Spleen (tissue), 11 donors: Measurements from ENCODE around the gene FADS2. TPM values are rescaled to one million over a fixed set of nuclear protein-coding genes. Genes with fewer than 3 reads are reported as not detected.

Source experiments
- DNase-seq: peaks from one replicate; pipeline ENCODE4 v3.0.0-alpha.2; 2020
- H3K27ac ChIP-seq, 8 donors: fragments of 200-600 bp; sonication (generic) in 7 of 8; 1 replicate in 4 of 8; 2 replicates in 4 of 8; pipeline versions ENCODE4 v1.5.0 to v1.8.0; 2016 to 2021; ENCODE audit warnings: inconsistent platforms in 4 of 8, mild to moderate bottlenecking in 4 of 8, moderate library complexity in 1 of 8
- H3K27me3 ChIP-seq, 7 donors: fragments of 200-600 bp; sonication (generic) in 6 of 7; replicated peaks in 1 of 7; 1 replicate in 4 of 7; 2 replicates in 3 of 7; pipeline versions ENCODE4 v1.5.0 to v1.8.0; 2016 to 2021; ENCODE audit warnings: inconsistent platforms in 3 of 7, mild to moderate bottlenecking in 1 of 7
- H3K36me3 ChIP-seq, 6 donors: fragments of 200-600 bp; sonication (generic) in 5 of 6; 1 replicate in 4 of 6; 2 replicates in 2 of 6; pipeline versions ENCODE4 v1.5.0 to v1.8.0; 2016 to 2021; ENCODE audit warnings: inconsistent platforms in 2 of 6
- H3K4me1 ChIP-seq, 6 donors: fragments of 200-600 bp; sonication (generic) in 5 of 6; 1 replicate in 3 of 6; 2 replicates in 3 of 6; pipeline versions ENCODE4 v1.5.0 to v1.8.0; 2016 to 2021; ENCODE audit warnings: inconsistent platforms in 3 of 6
- H3K4me3 ChIP-seq, 8 donors: fragments of 200-600 bp; sonication (generic) in 7 of 8; 1 replicate in 4 of 8; 2 replicates in 4 of 8; pipeline versions ENCODE4 v1.5.0 to v1.8.0; 2016 to 2021; ENCODE audit warnings: inconsistent platforms in 4 of 8, mild to moderate bottlenecking in 4 of 8, moderate library complexity in 2 of 8
- H3K9me3 ChIP-seq, 8 donors: fragments of 200-600 bp; sonication (generic) in 7 of 8; 1 replicate in 4 of 8; 2 replicates in 4 of 8; pipeline versions ENCODE4 v1.5.0 to v1.8.0; 2016 to 2021; ENCODE audit warnings: inconsistent platforms in 4 of 8
- POLR2A ChIP-seq, 3 donors: fragments of 450-650 bp; IDR thresholded peaks; one replicate each; pipeline ENCODE4 v1.5.1; 2017; ENCODE audit warnings: antibody characterized with exemption in 3 of 3, mild to moderate bottlenecking in 1 of 3
- POLR2AphosphoS5 ChIP-seq, 3 donors: sonication (generic); formaldehyde crosslinking; IDR thresholded peaks; one replicate each; pipeline ENCODE4 v1.5.1; 2017; ENCODE audit warnings: antibody characterized with exemption in 3 of 3
- WGBS, 5 donors: extraction: QIAGEN DNeasy Blood & Tissue Kit in 3 of 5; methylation state at CpG; one replicate each; pipeline versions ENCODE4 v1.1.5 to v1.1.7; 2013 to 2018; 5-methylcytosine and 5-hydroxymethylcytosine counted together
- intact Hi-C: fragments of 100-400 bp; cut with DNase I; formaldehyde crosslinking; loops from one replicate; pipeline ENCODE4 v1.15.0; 2023; ENCODE audit warnings: low total_unique reads
- polyA plus RNA-seq, 3 donors: library from polyadenylated mRNA; stranded (reverse); fragments of 200-250 nt; gene quantifications; one replicate each; pipeline ENCODE4 v1.2.1, GENCODE V29; 2013
- total RNA-seq, 7 donors: library from RNA; depleted of rRNA in 3 of 7; stranded (reverse); fragments of >200 nt in 3 of 7; fragmentation: NEBNext Ultra II Directional in 4 of 7; extraction: Animal tissue kit (Norgen Biotek cat#: 25700) in 4 of 7; gene quantifications; one replicate each; pipeline versions ENCODE4 v1.1.0 to v1.2.1, GENCODE V29; 2016 to 2021
- TF ChIP-seq, protein P1 (sequence below), 11 experiments: fragments of 200-600 bp in 7 of 11; fragments of 450-650 bp in 4 of 11; sonication (generic) in 4 of 11; IDR thresholded peaks in 8 of 11; conservative IDR thresholded peaks in 3 of 11; 1 replicate in 7 of 11; 2 replicates in 4 of 11; pipeline versions ENCODE4 v1.4.0 to v1.8.0; 2016 to 2021; ENCODE audit warnings: antibody characterized with exemption in 11 of 11, inconsistent platforms in 4 of 11, mild to moderate bottlenecking in 1 of 11
- donor health status: healthy with polysubstance abuse.
- donor health status: DM: no; HTN: no; CAD: no; lungs with moderate emphysema.
- donor health status: DM: no; HTN: no; CAD: no.
- donor health status: Bipolar disorder and iron deficiency.
- donor health status: healthy.
- donor health status: DM: no; HTN: no; CAD: no.
- donor health status: DM: yes; HTN: yes; CAD: no.

The FADS2 gene
- total and polyA plus RNA-seq, 10 donors, result 2.8 to 20.6 (median 12.9) TPM

DNA sequence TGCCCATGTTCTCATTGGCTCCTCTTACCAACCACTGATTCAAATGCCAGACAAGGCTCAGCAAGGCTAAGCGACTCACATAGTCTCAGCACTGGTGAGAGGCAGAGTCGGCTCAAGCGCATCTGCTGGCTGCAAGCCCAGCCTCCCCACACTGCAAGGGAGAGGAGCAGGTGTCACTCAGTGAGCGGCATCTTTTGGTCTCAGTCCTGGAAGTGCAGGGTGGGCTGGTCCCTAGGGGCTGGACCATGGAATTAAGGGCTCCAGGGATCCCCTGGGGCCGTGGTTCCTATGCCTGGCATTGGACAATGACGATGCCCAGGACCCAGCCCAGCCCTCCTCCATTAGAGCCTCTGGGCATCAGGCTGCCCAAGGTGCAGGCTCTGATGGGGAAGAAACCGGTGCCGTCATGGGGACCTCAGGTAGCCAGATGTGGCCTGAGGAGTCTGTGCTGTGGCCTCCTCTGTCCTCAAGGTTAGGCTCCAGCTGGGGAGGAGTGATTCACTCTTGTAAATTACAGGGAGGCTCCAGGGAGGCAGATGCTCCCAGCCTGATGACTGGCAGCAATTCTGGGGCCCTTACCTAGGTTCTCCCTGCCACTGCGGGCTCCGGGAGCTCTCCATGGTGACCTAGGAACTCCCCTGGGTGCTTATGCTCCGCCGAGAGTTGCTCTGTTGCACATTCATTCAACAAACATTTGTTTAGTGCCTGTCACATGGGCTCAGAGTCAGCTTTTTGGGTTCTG lies 28.0 kb downstream of the FADS2 start:
- intact Hi-C loops, result no loop called here
- Histone ChIP-seq H3K4me1 (peaks cover 0 to 8% (median 0%) of the 10 kb centered on the region in 6 donors), H3K27ac (no peak overlapping the region), H3K9me3 (no peaks in the 10 kb centered on the region), H3K36me3 (peaks cover 0 to 64% (median 0%) of the 10 kb centered on the region in 6 donors), H3K4me3 (no peak overlapping the region), H3K27me3 (no peaks in the 10 kb centered on the region)
- peak; percentile 45 for DNase-seq
- WGBS, 5 donors, result 90 to 98% (median 94%) methylated on average over 7 to 12 of the region's 12 CpGs
- no peak for TF ChIP-seq POLR2A (IDR thresholded peaks at IDR 0.05)
- TF ChIP-seq, protein P1, sequence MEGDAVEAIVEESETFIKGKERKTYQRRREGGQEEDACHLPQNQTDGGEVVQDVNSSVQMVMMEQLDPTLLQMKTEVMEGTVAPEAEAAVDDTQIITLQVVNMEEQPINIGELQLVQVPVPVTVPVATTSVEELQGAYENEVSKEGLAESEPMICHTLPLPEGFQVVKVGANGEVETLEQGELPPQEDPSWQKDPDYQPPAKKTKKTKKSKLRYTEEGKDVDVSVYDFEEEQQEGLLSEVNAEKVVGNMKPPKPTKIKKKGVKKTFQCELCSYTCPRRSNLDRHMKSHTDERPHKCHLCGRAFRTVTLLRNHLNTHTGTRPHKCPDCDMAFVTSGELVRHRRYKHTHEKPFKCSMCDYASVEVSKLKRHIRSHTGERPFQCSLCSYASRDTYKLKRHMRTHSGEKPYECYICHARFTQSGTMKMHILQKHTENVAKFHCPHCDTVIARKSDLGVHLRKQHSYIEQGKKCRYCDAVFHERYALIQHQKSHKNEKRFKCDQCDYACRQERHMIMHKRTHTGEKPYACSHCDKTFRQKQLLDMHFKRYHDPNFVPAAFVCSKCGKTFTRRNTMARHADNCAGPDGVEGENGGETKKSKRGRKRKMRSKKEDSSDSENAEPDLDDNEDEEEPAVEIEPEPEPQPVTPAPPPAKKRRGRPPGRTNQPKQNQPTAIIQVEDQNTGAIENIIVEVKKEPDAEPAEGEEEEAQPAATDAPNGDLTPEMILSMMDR (IDR thresholded peaks at IDR 0.05 in 8 of 11, conservative IDR thresholded peaks at IDR 0.05 in 3 of 11), result no peak
- TF ChIP-seq POLR2AphosphoS5 (IDR thresholded peaks at IDR 0.05), result no peak

DNA sequence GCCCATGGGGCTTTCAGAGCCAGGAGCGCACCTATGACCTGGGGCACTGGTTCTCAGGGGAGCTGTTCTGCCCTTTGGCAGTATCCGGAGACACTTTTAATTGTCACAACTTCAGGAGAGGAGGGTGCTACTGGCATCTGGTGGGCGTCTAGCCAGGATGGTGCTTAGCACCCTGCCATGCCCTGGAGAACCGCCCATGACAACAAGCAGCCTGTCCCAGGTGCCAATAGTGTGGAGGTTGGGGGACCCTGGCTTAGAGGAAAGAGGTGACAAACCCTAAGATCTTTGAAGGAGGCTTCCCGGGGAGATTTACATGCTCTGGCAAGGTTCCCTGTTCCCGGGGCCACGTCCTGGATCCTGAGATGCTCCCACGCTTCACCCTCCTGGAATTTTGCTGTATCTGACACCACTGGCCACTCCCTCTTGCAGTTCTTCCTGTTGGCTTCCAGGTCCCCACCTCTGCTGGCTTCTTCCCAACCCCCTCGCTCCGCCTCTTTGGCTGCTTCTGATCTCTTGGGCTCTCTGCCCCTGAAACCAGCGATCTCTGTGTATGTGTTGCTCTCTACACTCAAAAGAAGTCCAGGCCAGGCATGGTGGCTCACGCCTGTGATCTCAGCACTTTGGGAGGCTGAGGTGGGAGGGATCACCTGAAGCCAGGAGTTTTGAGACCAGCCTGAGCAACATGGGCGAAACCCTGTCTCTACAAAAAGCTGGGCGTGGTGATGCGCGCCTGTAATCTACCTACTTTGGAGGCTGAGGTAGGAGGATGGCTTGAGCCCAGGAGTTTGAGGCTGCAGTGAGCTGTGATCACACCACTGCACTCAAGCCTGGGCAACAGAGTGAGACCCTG lies 32.2 kb downstream of the FADS2 start:
- TF ChIP-seq POLR2AphosphoS5 (IDR thresholded peaks at IDR 0.05) (no peak), POLR2A (IDR thresholded peaks at IDR 0.05) (no peak)
- TF ChIP-seq, protein P1 (IDR thresholded peaks at IDR 0.05 in 8 of 11, conservative IDR thresholded peaks at IDR 0.05 in 3 of 11), result no peak
- 75 to 92% (median 88%) methylated on average over 13 to 16 of the region's 16 CpGs for WGBS, 5 donors
- H3K4me3 ChIP-seq, result no peak overlapping the region
- no peak for DNase-seq
- H3K27ac ChIP-seq, result no peak overlapping the region
- no peaks in the 10 kb centered on the region for H3K27me3 ChIP-seq
- no peaks in the 10 kb centered on the region for H3K9me3 ChIP-seq
- intact Hi-C loops, result no loop called here
- H3K36me3 ChIP-seq, result peaks cover 0 to 52% (median 0%) of the 10 kb centered on the region in 6 donors
- peaks cover 0 to 15% (median 0%) of the 10 kb centered on the region in 6 donors for H3K4me1 ChIP-seq

DNA sequence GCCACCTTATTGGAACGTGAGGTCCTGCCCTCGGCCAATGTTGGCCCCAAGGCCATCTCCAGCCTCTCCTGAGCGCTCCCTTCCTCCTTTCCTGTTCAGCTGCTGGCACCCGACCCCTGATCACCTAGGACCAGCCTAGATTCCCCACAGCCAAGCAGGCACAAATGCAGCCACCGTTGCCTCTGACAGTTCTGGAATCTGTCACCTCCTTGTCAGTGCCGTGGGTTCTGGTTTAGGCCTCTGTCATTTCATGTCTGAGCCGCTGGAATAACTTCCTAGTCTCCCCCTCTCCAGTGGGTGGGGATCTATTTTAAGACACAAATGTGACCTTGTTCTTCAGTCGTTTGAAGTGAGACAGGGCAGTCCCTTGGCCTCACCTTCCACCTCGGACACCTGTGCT lies 33.5 kb downstream of the FADS2 start:
- intact Hi-C loops, result no loop called here
- WGBS, 5 donors, result 52 to 73% (median 65%) methylated on average over 9 of the region's 9 CpGs

More for the DNA sequence above, 33.5 kb downstream of the FADS2 start:
- H3K27ac ChIP-seq, result no peak overlapping the region
- TF ChIP-seq POLR2AphosphoS5 (IDR thresholded peaks at IDR 0.05) (no peak), POLR2A (IDR thresholded peaks at IDR 0.05) (no peak)
- TF ChIP-seq, protein P1 (IDR thresholded peaks at IDR 0.05 in 8 of 11, conservative IDR thresholded peaks at IDR 0.05 in 3 of 11), result no peak
- peaks cover 0 to 55% (median 0%) of the 10 kb centered on the region in 6 donors for H3K36me3 ChIP-seq
- H3K9me3 ChIP-seq, result no peaks in the 10 kb centered on the region
- peaks cover 0 to 15% (median 0%) of the 10 kb centered on the region in 6 donors for H3K4me1 ChIP-seq
- DNase-seq, result no peak
- H3K4me3 ChIP-seq, result no peak overlapping the region
- H3K27me3 ChIP-seq, result no peaks in the 10 kb centered on the region
